NCI-H510A treated with DMSO at 0.1 percent for 48 hours (cell line): ENCODE results near the gene SCGN.

Experiments
- DNase-seq: peaks from one replicate; lab custom pipeline; 2025; lab: John Stamatoyannopoulos, UW

SCGN gene

GRCh38 chr6:25686856-25687255 lies 34.8 kb downstream of the SCGN start:
- DNase-seq, result no peak

- DNase-seq, result no peak
These were observed 38.0 kb downstream of the SCGN start for GRCh38 chr6:25689966-25690365.

DNA sequence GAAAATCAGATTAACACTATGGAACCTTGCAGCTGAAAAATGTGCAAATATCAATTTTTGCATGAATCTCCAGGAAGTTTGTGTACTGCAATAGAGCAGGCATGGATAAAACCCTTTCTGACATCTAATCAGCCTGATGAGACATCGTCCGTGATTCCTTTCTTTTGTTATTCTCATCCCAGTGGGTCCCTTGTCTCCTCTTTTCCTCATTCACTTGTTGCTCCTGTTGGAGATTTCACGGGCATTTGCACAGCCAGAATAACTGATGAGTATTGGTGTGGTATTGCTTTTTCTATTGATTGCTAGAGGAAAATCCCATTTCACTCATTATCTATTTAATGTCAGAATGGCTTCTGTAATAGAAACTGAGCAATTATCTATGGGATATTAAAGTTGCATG lies 39.9 kb downstream of the SCGN start:
- DNase-seq, result no peak

- DNase-seq, result no peak
These were observed 40.5 kb downstream of the SCGN start for GRCh38 chr6:25692472-25692871.

DNA sequence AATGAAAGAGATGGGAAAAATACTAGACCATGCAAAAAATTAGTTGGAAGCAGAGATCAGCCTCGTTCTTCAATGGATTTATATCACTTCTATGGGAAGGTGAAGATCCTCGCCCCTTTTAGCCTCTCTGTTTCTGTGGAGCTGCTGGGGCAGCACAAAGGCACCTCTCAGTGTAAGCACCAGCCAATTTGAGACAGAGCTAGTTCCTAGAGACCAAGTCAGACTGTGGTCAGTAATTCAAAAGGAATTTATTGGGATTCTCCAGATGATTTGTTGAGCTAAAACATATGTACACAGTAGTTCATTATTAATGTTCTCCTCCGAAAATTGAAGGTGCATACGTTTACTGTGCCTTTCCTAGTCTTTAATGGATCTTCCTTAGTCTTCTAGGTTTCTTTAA lies 42.4 kb downstream of the SCGN start:
- DNase-seq, result no peak

GRCh38 chr6:25695671-25696070 lies 43.7 kb downstream of the SCGN start:
- no peak for DNase-seq

DNA sequence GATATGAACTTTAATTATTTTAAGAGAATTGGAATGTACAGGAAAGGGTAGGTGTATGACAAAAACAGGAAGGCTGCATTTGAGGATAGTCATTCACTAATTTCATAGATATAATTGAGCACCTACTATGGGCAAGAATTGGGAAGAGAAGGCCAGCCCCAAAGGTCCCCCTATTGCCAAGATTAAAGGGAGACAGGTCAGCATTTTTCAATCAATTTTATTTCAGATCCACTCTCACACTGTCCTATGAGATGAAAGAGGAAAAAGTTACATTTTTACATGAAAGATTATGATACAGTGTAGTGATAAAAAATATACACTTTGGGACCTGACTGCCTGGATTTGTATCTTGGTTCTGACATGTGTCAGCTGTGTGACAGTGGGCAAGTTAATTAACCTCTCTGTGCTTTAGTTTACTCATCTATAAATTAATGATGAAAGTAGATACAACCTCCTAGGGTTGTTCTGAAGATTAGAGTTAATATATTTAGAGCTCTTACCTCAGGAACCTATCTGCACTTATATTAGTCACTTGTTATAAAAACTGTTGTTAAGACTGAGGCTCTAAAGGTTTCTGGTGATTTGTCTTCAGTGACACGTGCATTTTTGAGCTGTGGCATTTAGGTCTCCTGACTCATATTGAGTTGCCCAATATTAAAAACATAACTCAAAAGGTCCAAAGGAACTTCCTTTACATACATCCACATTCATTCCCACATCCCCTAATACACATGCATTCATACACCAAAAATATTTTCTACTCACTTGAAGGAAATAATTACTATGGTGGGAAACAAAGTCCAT lies 45.7 kb downstream of the SCGN start:
- no peak for DNase-seq

DNA sequence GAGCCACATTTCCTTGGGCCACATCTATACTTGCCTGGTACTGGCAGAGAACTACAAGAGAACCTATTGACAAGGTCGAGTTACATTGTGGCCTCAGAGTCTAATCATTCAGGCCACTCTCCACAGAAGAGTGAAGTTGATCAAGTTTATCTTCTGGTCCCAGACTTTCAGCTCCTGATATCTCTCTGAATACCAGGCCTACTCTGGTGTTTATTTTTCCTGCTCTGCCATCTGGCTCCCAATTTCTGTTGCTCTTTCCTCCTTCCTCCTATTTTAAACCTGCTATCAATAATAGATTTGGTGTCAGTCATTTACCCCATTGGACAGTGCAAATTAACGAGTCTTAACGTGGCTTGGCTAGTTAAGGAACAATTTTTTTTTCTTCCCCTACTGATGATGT lies 46.6 kb downstream of the SCGN start:
- no peak for DNase-seq

DNA sequence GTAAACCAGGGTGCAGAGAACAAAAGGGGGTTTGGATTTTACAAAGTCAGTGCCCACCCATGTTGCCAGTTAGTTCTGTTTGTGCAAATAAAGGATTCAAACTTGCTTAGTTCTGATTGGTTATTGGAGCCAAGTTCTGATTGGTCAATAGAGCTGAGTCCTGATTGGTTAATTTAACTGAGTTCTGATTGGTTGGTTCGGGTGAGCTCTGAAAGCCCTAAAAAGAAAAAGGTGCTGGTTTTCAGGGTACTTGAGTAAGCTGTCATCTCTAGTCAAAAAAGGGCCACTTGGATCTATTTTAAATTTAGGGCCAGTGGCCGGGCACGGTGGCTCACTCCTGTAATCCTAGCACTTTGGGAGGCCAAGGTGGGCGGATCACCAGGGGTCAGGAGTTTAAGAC lies 47.6 kb downstream of the SCGN start:
- no peak for DNase-seq

GRCh38 chr6:25700761-25701160 lies 48.7 kb downstream of the SCGN start:
- no peak for DNase-seq

- DNase-seq, result no peak
These were observed 49.8 kb downstream of the SCGN start for GRCh38 chr6:25701807-25702206.

GRCh38 chr6:25703005-25703404 lies 51.0 kb downstream of the SCGN start:
- peak; percentile 27 for DNase-seq

DNA sequence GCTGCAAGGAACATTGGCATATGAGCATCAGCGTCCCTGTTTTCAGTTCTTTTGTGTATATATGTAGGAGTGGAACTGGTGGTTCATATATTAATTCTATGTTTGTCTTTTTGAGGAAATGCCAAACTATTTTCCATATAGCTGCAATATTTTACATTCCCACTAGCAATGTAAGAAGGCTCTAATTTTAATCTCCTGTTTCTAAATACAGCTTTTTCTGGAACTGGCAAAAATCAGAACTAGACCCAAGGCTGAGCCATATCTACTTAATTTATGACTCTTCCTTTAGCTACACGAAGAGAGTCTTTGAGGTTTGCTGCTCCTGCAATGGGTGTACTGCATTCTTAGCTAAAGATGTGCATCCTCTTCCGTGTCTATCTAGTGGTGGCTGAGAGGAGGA lies 52.0 kb downstream of the SCGN start:
- no peak for DNase-seq

GRCh38 chr6:25706314-25707014 lies 54.4 kb downstream of the SCGN start:
- peak; percentile 40 for DNase-seq

DNA sequence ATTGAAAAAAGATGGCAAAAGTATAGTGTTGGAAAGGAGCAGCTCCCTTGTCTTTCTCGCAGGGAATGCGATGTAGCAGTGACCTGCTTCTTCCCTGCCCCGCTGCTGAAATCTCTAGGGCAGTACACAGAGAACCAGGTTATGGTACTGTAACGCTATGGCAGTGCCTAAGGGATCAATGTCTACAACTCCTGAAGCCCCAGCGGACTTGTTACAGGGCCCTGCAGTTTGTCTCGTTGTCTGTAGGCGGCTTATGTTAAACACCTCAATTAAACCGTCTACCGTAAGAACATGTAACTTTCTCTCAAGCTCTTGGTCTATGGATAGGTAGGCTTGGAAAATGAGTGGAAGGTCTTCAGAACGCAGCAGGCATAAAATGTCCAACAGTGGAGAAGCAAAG lies 57.7 kb downstream of the SCGN start:
- no peak for DNase-seq

- DNase-seq, result no peak
These were observed 58.3 kb downstream of the SCGN start for GRCh38 chr6:25710287-25710686.

DNA sequence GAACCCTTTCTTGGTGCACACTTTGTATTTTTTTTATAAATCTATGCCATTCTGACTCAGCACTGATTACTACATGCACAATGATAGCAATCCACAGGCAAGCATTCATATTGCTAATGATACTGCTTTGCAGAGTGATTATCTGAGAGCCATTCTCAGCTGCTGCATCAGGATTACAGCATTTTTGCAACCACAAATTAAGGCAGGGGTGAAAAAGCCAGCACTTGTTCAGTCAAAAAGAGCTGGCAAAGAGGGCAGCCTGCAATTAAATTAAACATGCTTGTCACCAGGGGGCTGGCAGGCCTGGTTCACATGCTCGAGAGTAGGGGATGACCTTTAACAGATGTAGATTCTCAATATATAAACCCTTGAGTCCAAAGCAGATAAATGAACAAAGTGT lies 61.8 kb downstream of the SCGN start:
- no peak for DNase-seq

DNA sequence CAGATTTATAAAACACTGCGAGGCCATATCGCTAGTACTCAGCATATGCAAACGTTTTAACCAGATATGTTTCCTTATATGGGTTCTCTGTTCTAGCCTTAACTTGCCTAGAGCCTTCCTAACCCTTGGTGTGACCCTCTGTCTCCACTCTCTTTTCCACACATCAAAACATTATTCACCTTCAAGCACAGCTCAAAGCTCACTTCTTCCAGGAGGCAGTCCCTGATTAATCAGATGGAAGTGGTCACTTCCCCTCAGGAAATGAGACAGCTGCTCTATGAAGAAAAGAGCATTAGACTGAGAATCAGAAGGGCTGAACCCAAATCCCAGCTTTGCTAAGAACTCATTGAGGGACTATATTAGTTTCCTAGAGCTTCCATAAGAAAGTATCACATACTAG lies 62.8 kb downstream of the SCGN start:
- peak; percentile 11 for DNase-seq

- DNase-seq, result no peak
These were observed 63.8 kb downstream of the SCGN start for GRCh38 chr6:25715794-25716193.

GRCh38 chr6:25717866-25718740 lies 66.1 kb downstream of the SCGN start:
- peak; percentile 60 for DNase-seq

GRCh38 chr6:25726122-25726911 lies 74.3 kb downstream of the SCGN start:
- no peak for DNase-seq

- DNase-seq, result no peak
These were observed 75.0 kb downstream of the SCGN start for GRCh38 chr6:25727028-25727427.
